Measurements from ENCODE around the gene SAAL1. TPM values are rescaled to one million over a fixed set of nuclear protein-coding genes. Genes with fewer than 3 reads are reported as not detected.

SAAL1 gene
- total RNA-seq, 6 experiments from 2014 or later, result 4.2 to 6.8 (median 5.6) TPM

- H3K9me3 ChIP-seq, result no peaks in the 10 kb centered on the region
- no peak for DNase-seq
- TF ChIP-seq CTCF (IDR thresholded peaks at IDR 0.05), result no peak
- no peak for TF ChIP-seq POLR2A (IDR thresholded peaks at IDR 0.05)
- H3K27ac ChIP-seq, result no peak overlapping the region
- H3K27me3 ChIP-seq, result no peaks in the 10 kb centered on the region
- WGBS (ENCODE audit: insufficient coverage, low coverage, low lambda C conversion rate, missing lambda C conversion rate), result 81% methylated on average over 3 of the region's 8 CpGs
- intact Hi-C loops (cut with DNase I), result no loop called here
- no peak for ATAC-seq
- H3K4me1 ChIP-seq, result peaks cover 0 to 30% (median 12%) of the 10 kb centered on the region in 4 donors
- no peak overlapping the region for H3K4me3 ChIP-seq
- no peaks in the 10 kb centered on the region for H3K36me3 ChIP-seq
Observed at GRCh38 chr11:18065572-18065971, 40.3 kb downstream of the SAAL1 start.

GRCh38 chr11:18064450-18065054, 41.3 kb downstream of the SAAL1 start:
- no peaks in the 10 kb centered on the region for H3K36me3 ChIP-seq
- intact Hi-C loops (cut with DNase I), result no loop called here
- ATAC-seq (peak; percentile 42 to 67 (median 54)), DNase-seq (no peak)
- no peaks in the 10 kb centered on the region for H3K9me3 ChIP-seq
- TF ChIP-seq POLR2A (IDR thresholded peaks at IDR 0.05), result no peak
- TF ChIP-seq CTCF (IDR thresholded peaks at IDR 0.05), result no peak
- H3K27ac ChIP-seq, result no peak overlapping the region
- no peak overlapping the region for H3K4me3 ChIP-seq
- 62% methylated on average over 7 of the region's 7 CpGs for WGBS (ENCODE audit: insufficient coverage, low coverage, low lambda C conversion rate, missing lambda C conversion rate)
- H3K4me1 ChIP-seq, result peaks cover 0 to 30% (median 12%) of the 10 kb centered on the region in 4 donors
- H3K27me3 ChIP-seq, result no peaks in the 10 kb centered on the region

DNA sequence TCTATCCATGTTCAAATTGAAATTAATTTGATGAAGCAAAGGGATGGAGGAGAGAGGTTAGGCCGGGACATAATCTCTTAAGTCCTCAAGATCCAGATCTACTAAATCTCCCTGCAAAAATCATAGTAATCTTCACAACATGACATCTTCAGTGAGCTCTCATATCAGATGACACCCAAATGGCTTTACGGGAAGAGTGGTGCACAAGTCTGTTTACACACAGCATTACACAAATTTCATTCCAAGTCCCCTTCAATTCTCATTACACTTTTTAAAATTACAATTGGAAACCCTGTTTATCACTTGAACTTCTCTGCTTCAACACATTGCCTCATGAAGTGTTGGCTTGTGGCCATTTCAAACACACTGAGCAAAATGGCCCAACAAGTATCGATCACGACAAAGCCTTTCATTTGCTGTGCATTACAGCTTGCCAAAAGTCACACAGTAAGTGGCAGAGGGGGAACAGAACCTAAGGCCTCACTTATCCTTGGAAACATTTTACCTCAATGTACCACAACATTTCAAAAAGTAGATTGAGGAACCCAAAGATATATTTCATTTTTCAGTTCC, 41.9 kb downstream of the SAAL1 start:
- Histone ChIP-seq H3K4me3 (no peak overlapping the region), H3K36me3 (no peaks in the 10 kb centered on the region), H3K9me3 (no peaks in the 10 kb centered on the region), H3K27ac (no peak overlapping the region), H3K27me3 (no peaks in the 10 kb centered on the region), H3K4me1 (peaks cover 0 to 30% (median 12%) of the 10 kb centered on the region in 4 donors)
- TF ChIP-seq CTCF (IDR thresholded peaks at IDR 0.05), result no peak
- TF ChIP-seq POLR2A (IDR thresholded peaks at IDR 0.05), result no peak
- 28% methylated on average over 4 of the region's 4 CpGs for WGBS (ENCODE audit: insufficient coverage, low coverage, low lambda C conversion rate, missing lambda C conversion rate)
- peak; percentile 83 to 93 (median 89) for ATAC-seq
- peak in 2 of 3 donors; percentile 27 to 76 for DNase-seq
- intact Hi-C loops (cut with DNase I), result no loop called here

DNA sequence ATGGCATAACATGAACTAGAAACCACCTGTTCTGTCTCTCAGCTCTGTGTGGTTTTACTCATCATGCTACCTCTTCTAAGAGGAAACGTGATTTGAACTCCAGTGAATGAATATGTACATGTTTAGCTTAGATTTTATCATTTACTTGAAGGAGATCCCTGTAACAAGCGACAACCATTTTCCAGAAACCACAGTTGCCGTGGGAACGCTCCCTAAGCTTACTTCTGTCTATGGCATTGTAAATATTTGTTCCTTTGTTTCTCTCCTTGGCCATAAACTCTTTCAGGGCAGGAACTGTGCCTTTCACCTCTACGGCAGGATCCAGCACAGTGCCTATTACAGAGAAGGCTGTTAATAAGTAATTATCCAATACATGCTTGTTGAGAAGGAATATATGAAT, 42.8 kb downstream of the SAAL1 start:
- no peak for TF ChIP-seq CTCF (IDR thresholded peaks at IDR 0.05)
- TF ChIP-seq POLR2A (IDR thresholded peaks at IDR 0.05), result no peak
- WGBS (ENCODE audit: insufficient coverage, low coverage, low lambda C conversion rate, missing lambda C conversion rate), result 57% methylated on average over 5 of the region's 5 CpGs
- no peak for DNase-seq

More for the DNA sequence above, 42.8 kb downstream of the SAAL1 start:
- Histone ChIP-seq H3K4me1 (peaks cover 0 to 30% (median 12%) of the 10 kb centered on the region in 4 donors), H3K4me3 (no peak overlapping the region), H3K27ac (no peak overlapping the region), H3K36me3 (no peaks in the 10 kb centered on the region), H3K27me3 (no peaks in the 10 kb centered on the region), H3K9me3 (no peaks in the 10 kb centered on the region)
- ATAC-seq, result no peak
- intact Hi-C loops (cut with DNase I), result no loop called here
